Activated CD8-positive, alpha-beta T cell treated with anti-CD3 and anti-CD28 coated beads for 36 hours (primary cell): Measurements from ENCODE around the gene PLEKHA3. TPM values are rescaled to one million over a fixed set of nuclear protein-coding genes. Genes with fewer than 3 reads are reported as not detected.

Source experiments
- ATAC-seq: fragments of 200-7000 bp; cut with Tn5 transposase; one replicate; pipeline ENCODE4 v1.10.0; 2021; ENCODE audit warnings: mild to moderate bottlenecking, moderate library complexity
- CTCF ChIA-PET: fragments of 350-600 bp; sonication (Branson Sonifier 250); formaldehyde crosslinking; loops from one replicate; lab custom pipeline; 2021; ENCODE audit warnings: antibody characterized with exemption; lab: Charles Lee
- POLR2A ChIA-PET: fragments of 350-600 bp; sonication (Branson Sonifier 250); formaldehyde crosslinking; loops from one replicate; lab custom pipeline; 2021; ENCODE audit warnings: antibody characterized with exemption; lab: Charles Lee
- DNase-seq: peaks from one replicate; pipeline ENCODE4 v3.0.0-alpha.2; 2020
- H3K27ac Mint-ChIP-seq: one replicate; pipeline ENCODE4 v1.8.0; 2021; ENCODE audit warnings: mild to moderate bottlenecking, mixed read lengths
- H3K27me3 Mint-ChIP-seq: one replicate; pipeline ENCODE4 v1.8.0; 2021; ENCODE audit warnings: mixed read lengths
- H3K36me3 Mint-ChIP-seq: one replicate; pipeline ENCODE4 v1.8.0; 2021; ENCODE audit warnings: low read depth, mixed read lengths
- H3K4me1 Mint-ChIP-seq: one replicate; pipeline ENCODE4 v1.8.0; 2021; ENCODE audit warnings: low read depth, mixed read lengths
- H3K4me3 Mint-ChIP-seq: one replicate; pipeline ENCODE4 v1.8.0; 2021; ENCODE audit warnings: mild to moderate bottlenecking, moderate library complexity, mixed read lengths
- H3K9me3 Mint-ChIP-seq: one replicate; pipeline ENCODE4 v1.8.0; 2021; ENCODE audit warnings: mixed read lengths
- CTCF ChIP-seq: fragments of 200-600 bp; IDR thresholded peaks from one replicate; pipeline ENCODE4 v1.8.0; 2022; ENCODE audit warnings: antibody characterized with exemption, mild to moderate bottlenecking
- intact Hi-C: fragments of 100-400 bp; cut with micrococcal nuclease; formaldehyde crosslinking; loops from one replicate; pipeline ENCODE4 v1.10.0; 2022
- total RNA-seq, 2 experiments: library from RNA; stranded (reverse); gene quantifications; one replicate each; pipeline ENCODE4 v1.2.3, GENCODE V29; 2021

Gene PLEKHA3
- total RNA-seq, 2 experiments from 2014 or later = 21.0 to 22.2 TPM

GRCh38 chr2:178514664-178515063 is 34.4 kb downstream of the PLEKHA3 start:
- Mint-ChIP-seq H3K27ac (peak overlapping the region; percentile 81), H3K4me3 (peak overlapping the region; percentile 21), H3K4me1 (peaks cover 21% of the 10 kb centered on the region), H3K27me3 (no peaks in the 10 kb centered on the region), H3K9me3 (no peaks in the 10 kb centered on the region), H3K36me3 (peaks cover 14% of the 10 kb centered on the region)
- peak; percentile 96 for ATAC-seq
- ChIA-PET CTCF (no interaction called here), POLR2A (no interaction called here)
- intact Hi-C loops = no loop called here
- peak; percentile 67 for DNase-seq
- no peak for TF ChIP-seq CTCF

GRCh38 chr2:178517496-178517895 is 37.2 kb downstream of the PLEKHA3 start:
- H3K27ac Mint-ChIP-seq = no peak overlapping the region
- H3K27me3 Mint-ChIP-seq = no peaks in the 10 kb centered on the region
- H3K4me1 Mint-ChIP-seq = peaks cover 29% of the 10 kb centered on the region
- ATAC-seq (no peak), DNase-seq (no peak)
- POLR2A ChIA-PET = interaction anchor here (0.9 kb wide), 2 partner anchors 10 to 89 kb away, joined by 3 to 4 read pairs; no protein-coding TSS in a partner anchor
- no peak overlapping the region for H3K4me3 Mint-ChIP-seq
- intact Hi-C loops = no loop called here
- CTCF ChIA-PET = interaction anchor here (1.1 to 1.5 kb wide), 3 partner anchors 24 to 103 kb away, joined by 3 to 4 read pairs (median 3); partner anchors contain the start of gene FKBP7
- H3K36me3 Mint-ChIP-seq = peaks cover 14% of the 10 kb centered on the region
- no peak for TF ChIP-seq CTCF
- no peaks in the 10 kb centered on the region for H3K9me3 Mint-ChIP-seq

- H3K9me3 Mint-ChIP-seq = peaks cover 1% of the 10 kb centered on the region
- H3K4me3 Mint-ChIP-seq = no peak overlapping the region
- TF ChIP-seq CTCF = no peak
- CTCF ChIA-PET = interaction anchor here (1.0 to 1.9 kb wide), 6 partner anchors 9 to 72 kb away, joined by 3 to 6 read pairs (median 5); no protein-coding TSS in a partner anchor
- peak overlapping the region; percentile 30 for H3K27ac Mint-ChIP-seq
- POLR2A ChIA-PET = interaction anchor here (0.8 to 1.0 kb wide), 2 partner anchors 70 to 78 kb away, joined by 3 to 5 read pairs; partner anchors contain the start of genes PJVK and PRKRA
- peaks cover 26% of the 10 kb centered on the region for H3K4me1 Mint-ChIP-seq
- H3K36me3 Mint-ChIP-seq = peaks cover 24% of the 10 kb centered on the region
- H3K27me3 Mint-ChIP-seq = no peaks in the 10 kb centered on the region
- intact Hi-C loops = loop anchor here (2.0 kb wide), 1 partner anchor 41 kb away; the partner anchor contains the start of gene PLEKHA3
- peak; percentile 15 for ATAC-seq
- peak; percentile 39 for DNase-seq
Observed at GRCh38 chr2:178521304-178522150, 41.3 kb downstream of the PLEKHA3 start.

GRCh38 chr2:178522950-178523595 is 42.8 kb downstream of the PLEKHA3 start:
- Mint-ChIP-seq H3K4me3 (peak overlapping the region; percentile 90), H3K4me1 (peaks cover 37% of the 10 kb centered on the region), H3K27ac (peak overlapping the region; percentile 90), H3K36me3 (peaks cover 32% of the 10 kb centered on the region), H3K27me3 (no peaks in the 10 kb centered on the region), H3K9me3 (peaks cover 1% of the 10 kb centered on the region)
- CTCF ChIA-PET = interaction anchor here (0.6 to 1.9 kb wide), 13 partner anchors 11 to 131 kb away, joined by 3 to 6 read pairs (median 4); no protein-coding TSS in a partner anchor
- intact Hi-C loops = loop anchor here (2.0 kb wide), 1 partner anchor 42 kb away; the partner anchor contains the start of gene PLEKHA3
- DNase-seq = peak; percentile 88
- POLR2A ChIA-PET = interaction anchor here (1.0 kb wide), 3 partner anchors 9 to 72 kb away, joined by 4 to 5 read pairs (median 4); partner anchors contain the start of genes PJVK and PRKRA
- TF ChIP-seq CTCF = peak; percentile 81
- peak; percentile 98 for ATAC-seq
